Measurements from ENCODE around the gene KRT1. TPM values are rescaled to one million over a fixed set of nuclear protein-coding genes. Genes with fewer than 3 reads are reported as not detected.

Gene KRT1
- total and polyA plus RNA-seq, 3 experiments from 2014 or later = 3.4 TPM; not detected in 2

GRCh38 chr12:52677671-52678070 lies 2.5 kb downstream of the KRT1 start:
- H3K36me3 ChIP-seq (ENCODE audit: insufficient read depth, low read length) = no peaks in the 10 kb centered on the region
- DNase-seq = no peak
- CTCF ChIA-PET = no interaction called here
- H3K4me1 ChIP-seq (ENCODE audit: insufficient read depth, low read length) = peaks cover 22% of the 10 kb centered on the region
- no peak overlapping the region for H3K4me3 ChIP-seq (ENCODE audit: low read length)
- peaks cover 10 to 35% of the 10 kb centered on the region in 2 donors for H3K27me3 Mint-ChIP-seq
- H3K4me3 Mint-ChIP-seq = no peak overlapping the region
- no peak overlapping the region for H3K27ac ChIP-seq (ENCODE audit: low read depth, low read length)
- no peaks in the 10 kb centered on the region for H3K9me3 Mint-ChIP-seq
- POLR2A ChIA-PET = no interaction called here
- peaks cover 16 to 17% (median 16%) of the 10 kb centered on the region in 3 donors for H3K4me1 Mint-ChIP-seq
- no peaks in the 10 kb centered on the region for H3K9me3 ChIP-seq (ENCODE audit: low read length)
- H3K27ac Mint-ChIP-seq = peak overlapping the region in 1 of 8 donors; percentile 15
- H3K36me3 Mint-ChIP-seq = no peaks in the 10 kb centered on the region
- H3K27me3 ChIP-seq (ENCODE audit: insufficient read depth, low read length, poor library complexity, severe bottlenecking) = no peaks in the 10 kb centered on the region

GRCh38 chr12:52677126-52677525 lies 3.1 kb downstream of the KRT1 start:
- H3K9me3 ChIP-seq (ENCODE audit: low read length) = no peaks in the 10 kb centered on the region
- H3K36me3 Mint-ChIP-seq = no peaks in the 10 kb centered on the region
- H3K4me1 Mint-ChIP-seq = peaks cover 14 to 15% (median 14%) of the 10 kb centered on the region in 3 donors
- H3K36me3 ChIP-seq (ENCODE audit: insufficient read depth, low read length) = no peaks in the 10 kb centered on the region
- H3K27ac Mint-ChIP-seq = peak overlapping the region in 1 of 8 donors; percentile 3
- H3K4me3 Mint-ChIP-seq = peak overlapping the region in 2 of 7 donors; percentile 30 to 59
- no peak for DNase-seq
- no peaks in the 10 kb centered on the region for H3K9me3 Mint-ChIP-seq
- H3K27ac ChIP-seq (ENCODE audit: low read depth, low read length) = no peak overlapping the region
- peaks cover 17% of the 10 kb centered on the region for H3K4me1 ChIP-seq (ENCODE audit: insufficient read depth, low read length)
- H3K4me3 ChIP-seq (ENCODE audit: low read length) = no peak overlapping the region
- H3K27me3 ChIP-seq (ENCODE audit: insufficient read depth, low read length, poor library complexity, severe bottlenecking) = no peaks in the 10 kb centered on the region
- H3K27me3 Mint-ChIP-seq = peaks cover 10 to 35% of the 10 kb centered on the region in 2 donors
- ChIA-PET CTCF (no interaction called here), POLR2A (no interaction called here)

GRCh38 chr12:52676163-52676562 lies 4.0 kb downstream of the KRT1 start:
- CTCF ChIA-PET = no interaction called here
- no peak overlapping the region for H3K27ac ChIP-seq (ENCODE audit: low read depth, low read length)
- peaks cover 5 to 7% (median 5%) of the 10 kb centered on the region in 3 donors for H3K4me1 Mint-ChIP-seq
- H3K36me3 ChIP-seq (ENCODE audit: insufficient read depth, low read length) = no peaks in the 10 kb centered on the region
- peak overlapping the region in 3 of 8 donors; percentile 31 to 59 (median 48) for H3K27ac Mint-ChIP-seq
- H3K9me3 Mint-ChIP-seq = no peaks in the 10 kb centered on the region
- H3K4me3 ChIP-seq (ENCODE audit: low read length) = no peak overlapping the region
- H3K9me3 ChIP-seq (ENCODE audit: low read length) = no peaks in the 10 kb centered on the region
- no peaks in the 10 kb centered on the region for H3K27me3 ChIP-seq (ENCODE audit: insufficient read depth, low read length, poor library complexity, severe bottlenecking)
- POLR2A ChIA-PET = no interaction called here
- peaks cover 10 to 35% of the 10 kb centered on the region in 2 donors for H3K27me3 Mint-ChIP-seq
- H3K36me3 Mint-ChIP-seq = no peaks in the 10 kb centered on the region
- peaks cover 8% of the 10 kb centered on the region for H3K4me1 ChIP-seq (ENCODE audit: insufficient read depth, low read length)
- peak overlapping the region in 2 of 7 donors; percentile 52 to 59 for H3K4me3 Mint-ChIP-seq
- no peak for DNase-seq

GRCh38 chr12:52675301-52675701 lies 4.9 kb downstream of the KRT1 start:
- Histone ChIP-seq H3K27me3 (ENCODE audit: insufficient read depth, low read length, poor library complexity, severe bottlenecking) (no peaks in the 10 kb centered on the region), H3K27ac (ENCODE audit: low read depth, low read length) (no peak overlapping the region), H3K4me1 (ENCODE audit: insufficient read depth, low read length) (no peaks in the 10 kb centered on the region), H3K9me3 (ENCODE audit: low read length) (no peaks in the 10 kb centered on the region), H3K4me3 (ENCODE audit: low read length) (no peak overlapping the region), H3K36me3 (ENCODE audit: insufficient read depth, low read length) (no peaks in the 10 kb centered on the region)
- Mint-ChIP-seq H3K36me3 (no peaks in the 10 kb centered on the region), H3K27ac (no peak overlapping the region), H3K9me3 (no peaks in the 10 kb centered on the region), H3K4me3 (no peak overlapping the region), H3K27me3 (peaks cover 10 to 35% of the 10 kb centered on the region in 2 donors), H3K4me1 (peaks cover 0 to 3% (median 0%) of the 10 kb centered on the region in 3 donors)
- DNase-seq = no peak
- ChIA-PET POLR2A (no interaction called here), CTCF (no interaction called here)

- Mint-ChIP-seq H3K4me3 (no peak overlapping the region), H3K9me3 (no peaks in the 10 kb centered on the region), H3K4me1 (no peaks in the 10 kb centered on the region), H3K36me3 (no peaks in the 10 kb centered on the region), H3K27ac (peak overlapping the region in 1 of 8 donors; percentile 19), H3K27me3 (peaks cover 14 to 35% of the 10 kb centered on the region in 2 donors)
- Histone ChIP-seq H3K4me1 (ENCODE audit: insufficient read depth, low read length) (no peaks in the 10 kb centered on the region), H3K36me3 (ENCODE audit: insufficient read depth, low read length) (no peaks in the 10 kb centered on the region), H3K27me3 (ENCODE audit: insufficient read depth, low read length, poor library complexity, severe bottlenecking) (no peaks in the 10 kb centered on the region), H3K27ac (ENCODE audit: low read depth, low read length) (no peak overlapping the region), H3K4me3 (ENCODE audit: low read length) (no peak overlapping the region), H3K9me3 (ENCODE audit: low read length) (no peaks in the 10 kb centered on the region)
- ChIA-PET POLR2A (interaction anchor here (0.5 kb wide), 1 partner anchor 89 kb away, joined by 4 read pairs; no protein-coding TSS in a partner anchor), CTCF (no interaction called here)
- no peak for DNase-seq
Observed at GRCh38 chr12:52674433-52674775, 5.8 kb downstream of the KRT1 start.

- Histone ChIP-seq H3K36me3 (ENCODE audit: insufficient read depth, low read length) (no peaks in the 10 kb centered on the region), H3K27ac (ENCODE audit: low read depth, low read length) (no peak overlapping the region), H3K27me3 (ENCODE audit: insufficient read depth, low read length, poor library complexity, severe bottlenecking) (no peaks in the 10 kb centered on the region), H3K4me3 (ENCODE audit: low read length) (no peak overlapping the region), H3K4me1 (ENCODE audit: insufficient read depth, low read length) (no peaks in the 10 kb centered on the region), H3K9me3 (ENCODE audit: low read length) (no peaks in the 10 kb centered on the region)
- H3K4me3 Mint-ChIP-seq = no peak overlapping the region
- H3K27me3 Mint-ChIP-seq = peaks cover 14 to 38% of the 10 kb centered on the region in 2 donors
- peak overlapping the region in 1 of 8 donors; percentile 5 for H3K27ac Mint-ChIP-seq
- ChIA-PET CTCF (no interaction called here), POLR2A (interaction anchor here (0.5 kb wide), 1 partner anchor 89 kb away, joined by 4 read pairs; no protein-coding TSS in a partner anchor)
- no peaks in the 10 kb centered on the region for H3K36me3 Mint-ChIP-seq
- H3K9me3 Mint-ChIP-seq = no peaks in the 10 kb centered on the region
- DNase-seq = no peak
- H3K4me1 Mint-ChIP-seq = no peaks in the 10 kb centered on the region
Observed at GRCh38 chr12:52673713-52674432, 6.3 kb downstream of the KRT1 start.

- H3K36me3 ChIP-seq (ENCODE audit: insufficient read depth, low read length) = no peaks in the 10 kb centered on the region
- no peaks in the 10 kb centered on the region for H3K9me3 Mint-ChIP-seq
- ChIA-PET POLR2A (no interaction called here), CTCF (no interaction called here)
- no peak for DNase-seq
- no peaks in the 10 kb centered on the region for H3K4me1 Mint-ChIP-seq
- H3K27ac ChIP-seq (ENCODE audit: low read depth, low read length) = no peak overlapping the region
- no peak overlapping the region for H3K27ac Mint-ChIP-seq
- no peak overlapping the region for H3K4me3 Mint-ChIP-seq
- H3K27me3 ChIP-seq (ENCODE audit: insufficient read depth, low read length, poor library complexity, severe bottlenecking) = no peaks in the 10 kb centered on the region
- no peaks in the 10 kb centered on the region for H3K4me1 ChIP-seq (ENCODE audit: insufficient read depth, low read length)
- no peaks in the 10 kb centered on the region for H3K9me3 ChIP-seq (ENCODE audit: low read length)
- H3K36me3 Mint-ChIP-seq = no peaks in the 10 kb centered on the region
- H3K4me3 ChIP-seq (ENCODE audit: low read length) = no peak overlapping the region
- peaks cover 14 to 38% of the 10 kb centered on the region in 2 donors for H3K27me3 Mint-ChIP-seq
Observed at GRCh38 chr12:52673217-52673616, 7.0 kb downstream of the KRT1 start.

- ChIA-PET POLR2A (no interaction called here), CTCF (no interaction called here)
- no peak overlapping the region for H3K27ac ChIP-seq (ENCODE audit: low read depth, low read length)
- no peaks in the 10 kb centered on the region for H3K36me3 ChIP-seq (ENCODE audit: insufficient read depth, low read length)
- H3K27me3 ChIP-seq (ENCODE audit: insufficient read depth, low read length, poor library complexity, severe bottlenecking) = no peaks in the 10 kb centered on the region
- H3K4me1 ChIP-seq (ENCODE audit: insufficient read depth, low read length) = no peaks in the 10 kb centered on the region
- no peaks in the 10 kb centered on the region for H3K36me3 Mint-ChIP-seq
- no peaks in the 10 kb centered on the region for H3K9me3 ChIP-seq (ENCODE audit: low read length)
- no peaks in the 10 kb centered on the region for H3K9me3 Mint-ChIP-seq
- no peak overlapping the region for H3K4me3 Mint-ChIP-seq
- no peak overlapping the region for H3K27ac Mint-ChIP-seq
- no peak overlapping the region for H3K4me3 ChIP-seq (ENCODE audit: low read length)
- DNase-seq = no peak
- peaks cover 14 to 35% of the 10 kb centered on the region in 2 donors for H3K27me3 Mint-ChIP-seq
- H3K4me1 Mint-ChIP-seq = no peaks in the 10 kb centered on the region
Observed at GRCh38 chr12:52672321-52672933, 7.8 kb downstream of the KRT1 start.
